ENCODE data around the gene SOX18. TPM values are rescaled to one million over a fixed set of nuclear protein-coding genes. Genes with fewer than 3 reads are reported as not detected.

SOX18 gene
- total and polyA plus RNA-seq, 2 of the 13 experiments (the other 11 are each of a cell fraction or from before 2014, with no cell fraction given), result 1.6 to 1.9 TPM

DNA sequence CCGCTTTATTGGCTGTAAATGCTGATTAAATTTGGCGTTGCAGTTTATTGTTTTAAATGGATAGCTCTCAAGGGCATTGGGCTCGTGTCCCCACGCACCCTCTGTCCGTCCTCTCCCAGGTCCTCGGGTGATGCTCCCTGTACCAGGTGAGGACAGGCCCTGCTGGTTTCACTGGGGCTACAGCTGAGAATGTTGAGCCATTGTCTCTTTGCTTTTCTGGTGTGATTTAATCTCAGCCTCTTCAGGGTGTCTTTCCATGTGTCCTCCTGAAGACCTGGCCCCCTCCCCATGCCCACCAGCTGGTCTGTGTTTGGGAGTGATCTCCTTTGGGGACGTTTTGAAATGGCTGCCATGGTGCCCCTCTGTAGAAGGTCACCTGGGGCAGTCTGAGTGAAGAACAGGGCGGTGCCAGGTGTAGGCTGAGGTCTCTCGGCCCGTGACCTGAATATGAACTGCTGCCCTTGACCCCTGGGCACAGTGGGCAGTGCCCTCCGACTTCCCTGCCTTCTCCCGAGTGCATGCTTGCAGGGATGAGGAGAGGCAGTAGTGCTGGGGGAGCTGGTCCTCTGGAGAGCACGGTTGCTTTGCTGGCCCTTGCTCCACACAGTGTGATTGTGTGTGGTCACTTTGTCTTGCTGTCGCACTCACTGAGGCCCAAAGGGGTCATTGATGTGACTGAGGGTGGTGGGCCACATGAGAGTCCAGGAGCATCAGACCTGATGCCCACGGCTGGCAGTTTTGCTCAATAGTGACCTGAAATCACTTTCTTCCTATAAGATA is 25.9 kb downstream of the SOX18 start (continued):
- TF ChIP-seq ZNF44 (CRISPR knock-in tag; IDR thresholded peaks at IDR 0.05), result peak; percentile 61; the same call in 1 of the 2 replicates

DNA sequence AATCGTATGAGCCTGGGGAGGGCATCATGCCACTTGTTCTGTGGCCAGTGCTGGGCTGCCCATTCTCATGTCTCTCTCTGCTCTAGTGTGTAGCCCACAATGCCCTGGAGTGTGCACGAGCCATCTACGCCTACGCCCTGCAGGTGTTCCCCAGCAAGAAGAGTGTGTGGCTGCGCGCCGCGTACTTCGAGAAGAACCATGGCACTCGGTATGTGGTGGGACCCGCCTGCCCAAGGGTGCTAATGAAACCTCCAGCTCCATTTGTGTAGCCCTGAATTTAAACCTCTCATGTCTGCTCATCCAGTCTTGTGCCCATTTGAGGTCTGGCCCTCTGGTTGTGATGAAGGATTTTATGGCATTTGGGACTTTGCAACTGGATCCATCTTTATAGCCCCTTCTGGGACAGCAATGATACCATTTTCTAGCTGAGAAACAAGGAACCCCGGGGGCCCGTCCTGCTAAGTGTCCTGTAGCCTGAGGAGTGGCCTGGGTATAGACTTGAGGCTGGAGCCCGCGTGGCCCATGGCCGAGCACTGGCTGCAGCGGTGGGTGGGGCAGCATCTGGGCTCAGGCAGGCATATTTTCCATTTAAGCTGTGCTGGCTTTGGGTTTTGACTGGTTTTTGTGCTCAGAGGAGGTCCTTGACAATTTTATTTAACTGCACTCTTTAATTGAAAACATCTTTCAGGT is 26.6 kb downstream of the SOX18 start:
- FAIRE-seq (no peak), ATAC-seq (no peak), DNase-seq (ENCODE audit: low spot score) (no peak)
- peak overlapping the region; percentile 84 for H3K4me2 ChIP-seq (ENCODE audit: low read depth, low read length)
- H4K20me1 ChIP-seq (ENCODE audit: insufficient read depth, low read length), result no peaks in the 10 kb centered on the region
- ChIA-PET POLR2A (interaction anchor here (1.3 to 5.0 kb wide), 10 partner anchors 14 to 158 kb away, joined by 4 to 81 read pairs (median 12); partner anchors contain the start of genes C20orf204, PRPF6, SAMD10 and SOX18), CTCF (ENCODE audit: low intra/inter-chr PET ratio, low total read pairs) (no interaction called here)
- H3K9me3 ChIP-seq (ENCODE audit: low read length), result no peaks in the 10 kb centered on the region
- no peak overlapping the region for H3K4me3 ChIP-seq (replicated peaks in 1 of 3; ENCODE audit: insufficient read depth in 1 of 3, low read depth in 2 of 3, low read length in 3 of 3)
- 97% methylated on average over 17 of the region's 17 CpGs for WGBS (ENCODE audit: low lambda C conversion rate)
- peak overlapping the region; percentile 71 for H3K9ac ChIP-seq (ENCODE audit: insufficient read depth, low read depth, low read length)
- H3K27me3 ChIP-seq (ENCODE audit: control insufficient read depth in 1 of 2, insufficient read depth in 2 of 2, low read length in 2 of 2), result no peaks in the 10 kb centered on the region
- H3K79me2 ChIP-seq (ENCODE audit: insufficient read depth, low read length), result peaks cover 4% of the 10 kb centered on the region
- in situ Hi-C loops (cut with HindIII; ENCODE audit: extremely low pct_ligation_motif_present, low pct_unique_long_range_greater_than_20kb) (loop anchor here (5.0 kb wide), 1 partner anchor 41 kb away; the partner anchor contains the start of gene PRPF6), intact Hi-C loops (cut with micrococcal nuclease; ENCODE audit: unreplicated experiment) (no loop called here)
- no peak overlapping the region for H2AFZ ChIP-seq (ENCODE audit: low read length)
- H3K27ac ChIP-seq (ENCODE audit: extremely low read length, insufficient read depth, low read length), result peak overlapping the region; percentile 92
- H3K4me1 ChIP-seq (ENCODE audit: insufficient read depth, low read length), result peaks cover 42% of the 10 kb centered on the region
- BruUV-seq (replicated peaks), result no TSS peak
- H3K36me3 ChIP-seq (replicated peaks in 1 of 2; ENCODE audit: control insufficient read depth in 1 of 2, insufficient read depth in 2 of 2, low read length in 2 of 2), result peaks cover 52 to 74% of the 10 kb centered on the region in 2 experiments
- no peak for TF ChIP-seq NFE2 (CRISPR knock-in tag; IDR thresholded peaks at IDR 0.05)
- TF ChIP-seq ZNF614 (CRISPR knock-in tag; IDR thresholded peaks at IDR 0.05; ENCODE audit: borderline replicate concordance), result peak; percentile 15; the same call in 1 of the 2 replicates
- TF ChIP-seq SNAPC2 (CRISPR knock-in tag; IDR thresholded peaks at IDR 0.05), result 0 out of 2 replicates have a peak, but pooled peaks have one; percentile 36
- 0 out of 2 replicates have a peak, but pooled peaks have one; percentile 30 for TF ChIP-seq ZBTB38 (CRISPR knock-in tag; IDR thresholded peaks at IDR 0.05)
- TF ChIP-seq ZNF616 (CRISPR knock-in tag; IDR thresholded peaks at IDR 0.05; ENCODE audit: low read depth), result no peak
- TF ChIP-seq ZNF180 (CRISPR knock-in tag; IDR thresholded peaks at IDR 0.05; ENCODE audit: borderline replicate concordance, low read depth), result no peak
- TF ChIP-seq SMAD9 (CRISPR knock-in tag; IDR thresholded peaks at IDR 0.05), result peak; percentile 70; the same call in 1 of the 2 replicates
- TF ChIP-seq MYC (CRISPR knock-in tag; IDR thresholded peaks at IDR 0.05; ENCODE audit: borderline replicate concordance), result peak; percentile 26; the same call in 1 of the 2 replicates
- TF ChIP-seq ZNF567 (CRISPR knock-in tag; IDR thresholded peaks at IDR 0.05; ENCODE audit: borderline replicate concordance), result 0 out of 2 replicates have a peak, but pooled peaks have one; percentile 53
- 0 out of 2 replicates have a peak, but pooled peaks have one; percentile 34 for TF ChIP-seq ARID2 (CRISPR knock-in tag; IDR thresholded peaks at IDR 0.05; ENCODE audit: borderline replicate concordance)
- TF ChIP-seq BORCS8-MEF2B (CRISPR knock-in tag; IDR thresholded peaks at IDR 0.05), result peak; percentile 30; the same call in 1 of the 2 replicates
- no peak for TF ChIP-seq ZBTB7B (CRISPR knock-in tag; IDR thresholded peaks at IDR 0.05)
- 0 out of 2 replicates have a peak, but pooled peaks have one; percentile 42 for TF ChIP-seq TARDBP (CRISPR knock-in tag; IDR thresholded peaks at IDR 0.05)
- TF ChIP-seq NFKB2 (CRISPR knock-in tag; IDR thresholded peaks at IDR 0.05; ENCODE audit: borderline replicate concordance), result peak; percentile 61; the same call in 1 of the 2 replicates
- 0 out of 2 replicates have a peak, but pooled peaks have one; percentile 40 for TF ChIP-seq TBX2 (CRISPR knock-in tag; IDR thresholded peaks at IDR 0.05; ENCODE audit: borderline replicate concordance)
- TF ChIP-seq, protein P1, sequence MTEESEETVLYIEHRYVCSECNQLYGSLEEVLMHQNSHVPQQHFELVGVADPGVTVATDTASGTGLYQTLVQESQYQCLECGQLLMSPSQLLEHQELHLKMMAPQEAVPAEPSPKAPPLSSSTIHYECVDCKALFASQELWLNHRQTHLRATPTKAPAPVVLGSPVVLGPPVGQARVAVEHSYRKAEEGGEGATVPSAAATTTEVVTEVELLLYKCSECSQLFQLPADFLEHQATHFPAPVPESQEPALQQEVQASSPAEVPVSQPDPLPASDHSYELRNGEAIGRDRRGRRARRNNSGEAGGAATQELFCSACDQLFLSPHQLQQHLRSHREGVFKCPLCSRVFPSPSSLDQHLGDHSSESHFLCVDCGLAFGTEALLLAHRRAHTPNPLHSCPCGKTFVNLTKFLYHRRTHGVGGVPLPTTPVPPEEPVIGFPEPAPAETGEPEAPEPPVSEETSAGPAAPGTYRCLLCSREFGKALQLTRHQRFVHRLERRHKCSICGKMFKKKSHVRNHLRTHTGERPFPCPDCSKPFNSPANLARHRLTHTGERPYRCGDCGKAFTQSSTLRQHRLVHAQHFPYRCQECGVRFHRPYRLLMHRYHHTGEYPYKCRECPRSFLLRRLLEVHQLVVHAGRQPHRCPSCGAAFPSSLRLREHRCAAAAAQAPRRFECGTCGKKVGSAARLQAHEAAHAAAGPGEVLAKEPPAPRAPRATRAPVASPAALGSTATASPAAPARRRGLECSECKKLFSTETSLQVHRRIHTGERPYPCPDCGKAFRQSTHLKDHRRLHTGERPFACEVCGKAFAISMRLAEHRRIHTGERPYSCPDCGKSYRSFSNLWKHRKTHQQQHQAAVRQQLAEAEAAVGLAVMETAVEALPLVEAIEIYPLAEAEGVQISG (CRISPR knock-in tag; IDR thresholded peaks at IDR 0.05), result peak; percentile 15; the same call in 1 of the 2 replicates
- TF ChIP-seq PITX1 (CRISPR knock-in tag; IDR thresholded peaks at IDR 0.05), result peak; percentile 37; the same call in 1 of the 2 replicates
- TF ChIP-seq CENPT (CRISPR knock-in tag; IDR thresholded peaks at IDR 0.05; ENCODE audit: low read depth), result 0 out of 2 replicates have a peak, but pooled peaks have one; percentile 32

Data from HepG2 (cell line).